ENCODE measurements around the gene LAMB3.

DNA sequence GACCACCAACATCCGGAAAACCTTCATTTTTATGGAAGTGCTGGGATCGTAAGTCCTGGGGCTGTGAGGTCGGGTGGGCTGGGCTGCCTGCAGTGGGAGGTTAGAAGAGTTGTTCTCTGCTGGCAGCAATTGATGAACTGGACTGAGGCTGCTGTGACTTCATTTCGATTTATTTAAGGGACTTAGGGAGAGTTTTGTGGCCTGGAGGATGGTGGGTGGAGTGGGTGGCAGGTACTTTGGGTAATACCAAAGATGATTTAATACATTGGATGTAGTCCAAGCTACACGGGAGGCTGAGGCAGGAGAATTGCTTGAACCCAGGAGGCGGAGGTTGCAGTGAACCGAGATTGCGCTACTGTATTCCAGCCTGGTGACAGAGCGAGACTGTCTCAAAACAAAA, 57.2 kb downstream of the LAMB3 start:
- TF ChIP-seq, protein P1, sequence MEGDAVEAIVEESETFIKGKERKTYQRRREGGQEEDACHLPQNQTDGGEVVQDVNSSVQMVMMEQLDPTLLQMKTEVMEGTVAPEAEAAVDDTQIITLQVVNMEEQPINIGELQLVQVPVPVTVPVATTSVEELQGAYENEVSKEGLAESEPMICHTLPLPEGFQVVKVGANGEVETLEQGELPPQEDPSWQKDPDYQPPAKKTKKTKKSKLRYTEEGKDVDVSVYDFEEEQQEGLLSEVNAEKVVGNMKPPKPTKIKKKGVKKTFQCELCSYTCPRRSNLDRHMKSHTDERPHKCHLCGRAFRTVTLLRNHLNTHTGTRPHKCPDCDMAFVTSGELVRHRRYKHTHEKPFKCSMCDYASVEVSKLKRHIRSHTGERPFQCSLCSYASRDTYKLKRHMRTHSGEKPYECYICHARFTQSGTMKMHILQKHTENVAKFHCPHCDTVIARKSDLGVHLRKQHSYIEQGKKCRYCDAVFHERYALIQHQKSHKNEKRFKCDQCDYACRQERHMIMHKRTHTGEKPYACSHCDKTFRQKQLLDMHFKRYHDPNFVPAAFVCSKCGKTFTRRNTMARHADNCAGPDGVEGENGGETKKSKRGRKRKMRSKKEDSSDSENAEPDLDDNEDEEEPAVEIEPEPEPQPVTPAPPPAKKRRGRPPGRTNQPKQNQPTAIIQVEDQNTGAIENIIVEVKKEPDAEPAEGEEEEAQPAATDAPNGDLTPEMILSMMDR (IDR thresholded peaks at IDR 0.05), result no peak
- TF ChIP-seq POLR2AphosphoS5 (IDR thresholded peaks at IDR 0.05), result no peak
